PFSK-1 (cell line): ENCODE results near the gene RPS29.

Experiments used
- FOXP2 ChIP-seq: optimal IDR thresholded peaks from 2 replicates; pipeline ENCODE3; 2011; ENCODE audit warnings: borderline replicate concordance, control low read depth, inconsistent platforms; ENCODE audit not compliant: insufficient read depth; ENCODE audit errors: extremely low read length, extremely low read depth
- POLR2AphosphoS5 ChIP-seq: IDR thresholded peaks from 2 replicates; pipeline ENCODE4 v1.6.1; 2012; ENCODE audit warnings: low read depth, mild to moderate bottlenecking, control low read depth, low read length, moderate library complexity
- SIN3A ChIP-seq: IDR thresholded peaks from 2 replicates; pipeline ENCODE4 v1.6.1; 2012; ENCODE audit warnings: mild to moderate bottlenecking, low read length, moderate library complexity, borderline replicate concordance; ENCODE audit not compliant: insufficient read depth
- TAF1 ChIP-seq: IDR thresholded peaks from 2 replicates; pipeline ENCODE4 v1.6.1; 2012; ENCODE audit warnings: low read length, control low read depth, borderline replicate concordance; ENCODE audit not compliant: insufficient read depth
- TF ChIP-seq, protein P1 (sequence below), 2 experiments: IDR thresholded peaks; 2 replicates each; pipeline versions ENCODE4 v1.6.1 to v1.8.0; 2011 to 2012; ENCODE audit warnings: low read depth in 2 of 2, low read length in 2 of 2, control low read depth in 1 of 2, inconsistent platforms in 1 of 2, mild to moderate bottlenecking in 1 of 2, moderate library complexity in 1 of 2; ENCODE audit not compliant: insufficient read depth in 1 of 2

Gene RPS29

DNA sequence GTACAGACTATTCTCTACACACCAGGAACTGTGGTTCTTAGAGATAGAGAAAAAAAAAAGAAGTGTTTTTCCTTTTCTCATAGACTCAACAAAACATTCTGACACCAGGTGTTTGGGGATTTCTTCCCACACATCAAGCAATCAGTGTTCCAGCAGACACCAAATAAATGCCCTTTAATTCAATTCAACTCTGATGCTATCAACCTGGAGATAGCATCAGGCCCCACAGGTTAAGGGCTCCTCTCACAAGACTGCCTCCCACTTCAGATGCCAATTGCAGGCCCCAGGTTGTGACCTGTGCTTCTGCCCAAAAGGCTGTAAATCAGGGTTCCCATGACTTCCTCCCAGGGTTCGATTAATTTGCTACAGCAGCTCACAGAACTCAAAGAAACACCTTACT lies 36.7 kb downstream of the RPS29 start:
- no peak for TF ChIP-seq SIN3A
- TF ChIP-seq, protein P1, sequence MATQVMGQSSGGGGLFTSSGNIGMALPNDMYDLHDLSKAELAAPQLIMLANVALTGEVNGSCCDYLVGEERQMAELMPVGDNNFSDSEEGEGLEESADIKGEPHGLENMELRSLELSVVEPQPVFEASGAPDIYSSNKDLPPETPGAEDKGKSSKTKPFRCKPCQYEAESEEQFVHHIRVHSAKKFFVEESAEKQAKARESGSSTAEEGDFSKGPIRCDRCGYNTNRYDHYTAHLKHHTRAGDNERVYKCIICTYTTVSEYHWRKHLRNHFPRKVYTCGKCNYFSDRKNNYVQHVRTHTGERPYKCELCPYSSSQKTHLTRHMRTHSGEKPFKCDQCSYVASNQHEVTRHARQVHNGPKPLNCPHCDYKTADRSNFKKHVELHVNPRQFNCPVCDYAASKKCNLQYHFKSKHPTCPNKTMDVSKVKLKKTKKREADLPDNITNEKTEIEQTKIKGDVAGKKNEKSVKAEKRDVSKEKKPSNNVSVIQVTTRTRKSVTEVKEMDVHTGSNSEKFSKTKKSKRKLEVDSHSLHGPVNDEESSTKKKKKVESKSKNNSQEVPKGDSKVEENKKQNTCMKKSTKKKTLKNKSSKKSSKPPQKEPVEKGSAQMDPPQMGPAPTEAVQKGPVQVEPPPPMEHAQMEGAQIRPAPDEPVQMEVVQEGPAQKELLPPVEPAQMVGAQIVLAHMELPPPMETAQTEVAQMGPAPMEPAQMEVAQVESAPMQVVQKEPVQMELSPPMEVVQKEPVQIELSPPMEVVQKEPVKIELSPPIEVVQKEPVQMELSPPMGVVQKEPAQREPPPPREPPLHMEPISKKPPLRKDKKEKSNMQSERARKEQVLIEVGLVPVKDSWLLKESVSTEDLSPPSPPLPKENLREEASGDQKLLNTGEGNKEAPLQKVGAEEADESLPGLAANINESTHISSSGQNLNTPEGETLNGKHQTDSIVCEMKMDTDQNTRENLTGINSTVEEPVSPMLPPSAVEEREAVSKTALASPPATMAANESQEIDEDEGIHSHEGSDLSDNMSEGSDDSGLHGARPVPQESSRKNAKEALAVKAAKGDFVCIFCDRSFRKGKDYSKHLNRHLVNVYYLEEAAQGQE (IDR thresholded peaks at IDR 0.05; ENCODE audit: insufficient read depth in 1 of 2, low read depth in 2 of 2, low read length in 2 of 2), result no peak
- no peak for TF ChIP-seq TAF1
- no peak for TF ChIP-seq POLR2AphosphoS5
- TF ChIP-seq FOXP2, result no peak

DNA sequence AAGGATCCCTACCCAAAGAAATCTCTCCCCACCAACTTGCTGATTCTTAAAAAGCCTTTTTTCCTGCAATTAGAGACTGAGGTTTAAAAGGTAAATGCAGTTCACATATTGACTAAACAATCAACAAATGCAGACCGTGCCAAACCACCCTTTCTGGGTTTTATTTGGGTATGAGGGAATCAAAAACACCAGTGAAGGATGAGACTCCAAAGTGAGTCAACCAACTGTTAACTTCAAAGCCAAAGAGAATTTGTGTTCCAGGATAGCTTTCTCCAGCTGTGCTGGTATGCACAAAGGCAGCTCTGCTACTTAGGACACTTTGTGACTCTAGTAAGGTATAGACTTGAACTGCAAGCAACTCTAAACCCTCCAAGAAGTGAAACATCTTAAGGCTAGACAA lies 39.4 kb downstream of the RPS29 start:
- TF ChIP-seq FOXP2 (no peak), SIN3A (no peak), TAF1 (no peak), POLR2AphosphoS5 (no peak)
- TF ChIP-seq, protein P1 (IDR thresholded peaks at IDR 0.05; ENCODE audit: insufficient read depth in 1 of 2, low read depth in 2 of 2, low read length in 2 of 2), result no peak

DNA sequence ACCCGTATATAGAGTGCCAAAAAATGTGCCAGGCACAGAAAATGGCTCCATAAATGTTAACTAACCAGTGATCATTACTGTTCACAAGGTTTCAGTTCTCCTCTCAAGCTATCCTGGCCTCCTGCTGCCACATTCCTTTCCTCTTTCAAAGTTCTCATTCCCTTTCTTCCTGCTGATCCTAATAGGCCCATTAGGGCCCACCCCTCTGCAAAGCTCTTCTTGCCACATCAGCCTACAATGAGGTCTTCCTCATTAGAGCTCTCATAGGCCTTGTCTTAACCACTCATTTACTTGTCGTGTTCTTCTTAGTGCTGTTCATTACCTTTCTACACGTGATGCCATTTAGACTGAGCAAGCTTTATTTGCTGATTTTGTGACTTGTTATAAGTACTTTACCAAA lies 40.5 kb downstream of the RPS29 start:
- TF ChIP-seq TAF1 (no peak), FOXP2 (no peak), POLR2AphosphoS5 (no peak), SIN3A (no peak)
- TF ChIP-seq, protein P1 (IDR thresholded peaks at IDR 0.05; ENCODE audit: insufficient read depth in 1 of 2, low read depth in 2 of 2, low read length in 2 of 2), result no peak

DNA sequence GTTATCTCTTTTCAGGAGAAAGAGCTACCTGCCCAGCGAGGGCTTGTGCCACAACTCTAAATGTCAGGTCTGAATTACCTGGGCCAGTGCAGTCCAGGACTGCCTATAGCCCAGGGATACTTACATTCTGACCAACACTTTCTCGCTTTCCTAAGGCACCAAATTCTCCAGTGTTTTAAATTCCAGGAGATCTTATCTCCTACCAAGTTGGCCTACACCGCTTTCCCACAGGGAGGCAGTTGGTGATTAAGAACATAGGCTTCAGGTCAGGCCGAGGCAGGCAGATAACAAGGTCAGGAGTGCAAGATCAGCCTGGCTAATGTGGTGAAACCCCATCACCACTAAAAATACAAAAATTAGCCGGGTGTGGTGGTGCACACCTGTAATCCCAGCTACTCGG lies 41.1 kb downstream of the RPS29 start:
- no peak for TF ChIP-seq SIN3A
- no peak for TF ChIP-seq POLR2AphosphoS5
- TF ChIP-seq TAF1, result no peak
- TF ChIP-seq, protein P1 (IDR thresholded peaks at IDR 0.05; ENCODE audit: insufficient read depth in 1 of 2, low read depth in 2 of 2, low read length in 2 of 2), result no peak
- TF ChIP-seq FOXP2, result no peak

DNA sequence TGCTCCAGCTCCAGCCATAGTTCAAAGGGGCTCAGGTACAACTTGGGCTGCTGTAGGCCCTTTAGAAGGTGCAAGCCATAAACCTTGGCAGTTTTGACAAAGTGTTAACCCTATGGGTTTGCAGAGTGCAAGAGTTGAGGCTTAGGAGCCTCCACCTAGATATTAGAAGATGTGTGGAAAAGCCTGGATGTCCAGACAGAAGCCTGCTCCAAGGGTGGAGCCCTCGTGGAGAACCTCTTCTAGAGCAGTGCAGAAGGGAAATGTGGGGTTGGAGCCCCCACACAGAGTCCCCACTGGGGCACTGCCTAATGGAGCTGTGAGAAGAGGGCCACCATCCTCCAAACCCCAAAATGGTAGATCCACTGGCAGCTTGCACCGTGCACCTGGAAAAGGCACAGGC lies 45.1 kb downstream of the RPS29 start:
- TF ChIP-seq SIN3A, result no peak
- TF ChIP-seq POLR2AphosphoS5, result no peak
- no peak for TF ChIP-seq FOXP2
- no peak for TF ChIP-seq TAF1
- TF ChIP-seq, protein P1 (IDR thresholded peaks at IDR 0.05; ENCODE audit: insufficient read depth in 1 of 2, low read depth in 2 of 2, low read length in 2 of 2), result no peak
